ENCODE results near the gene FBL. TPM values are rescaled to one million over a fixed set of nuclear protein-coding genes. Genes with fewer than 3 reads are reported as not detected.

FBL gene
- polyA plus RNA-seq, 1 of the 3 experiments (the other 2 are of a cell fraction): 371 TPM

GRCh38 chr19:39795001-39795400 lies 51.2 kb downstream of the FBL start:
- TF ChIP-seq REST (IDR thresholded peaks at IDR 0.05; ENCODE audit: low read depth, low read length) (no peak), MAX (IDR thresholded peaks at IDR 0.05; ENCODE audit: low read depth) (no peak), EP300 (IDR thresholded peaks at IDR 0.05; ENCODE audit: borderline replicate concordance in 1 of 2, low read depth in 1 of 2, low read length in 1 of 2) (no peak), RCOR1 (IDR thresholded peaks at IDR 0.05; ENCODE audit: low read length) (no peak)
- no peak overlapping the region for H2AFZ ChIP-seq (ENCODE audit: low read depth)
- no peaks in the 10 kb centered on the region for H3K9me2 ChIP-seq
- ChIA-PET POLR2A (no interaction called here), CTCF (interaction anchor here (1.4 to 6.5 kb wide), 3 partner anchors 11 to 65 kb away, joined by 3 to 143 read pairs (median 6); partner anchors contain the start of gene FBL)
- no peak overlapping the region for H3K4me3 ChIP-seq (ENCODE audit: low read depth in 2 of 2, low read length in 1 of 2)
- no peak overlapping the region for H3K27ac ChIP-seq (ENCODE audit: low read depth in 2 of 2, low read length in 1 of 2)
- H3F3A ChIP-seq (replicated peaks; ENCODE audit: insufficient read depth): no peaks in the 10 kb centered on the region
- no peaks in the 10 kb centered on the region for H3K36me3 ChIP-seq (replicated peaks in 1 of 2; ENCODE audit: control insufficient read depth in 1 of 2, insufficient read depth in 2 of 2, low read length in 1 of 2)
- H3K9ac ChIP-seq: no peak overlapping the region
- no peaks in the 10 kb centered on the region for H3K79me2 ChIP-seq (ENCODE audit: insufficient read depth)
- no peaks in the 10 kb centered on the region for H3K4me1 ChIP-seq (ENCODE audit: control insufficient read depth in 1 of 2, insufficient read depth in 2 of 2, low read depth in 1 of 2, low read length in 1 of 2)
- no peak overlapping the region for H3K4me2 ChIP-seq
- H4K20me1 ChIP-seq (ENCODE audit: insufficient read depth): no peaks in the 10 kb centered on the region
- 26% methylated on average over 5 of the region's 5 CpGs for WGBS (ENCODE audit: low lambda C conversion rate)
- DNase-seq: no peak
- H3K27me3 ChIP-seq (ENCODE audit: insufficient read depth): peaks cover 25% of the 10 kb centered on the region; the same call in 1 of the 2 replicates
- H3K9me3 ChIP-seq: no peaks in the 10 kb centered on the region

- Histone ChIP-seq H3K36me3 (replicated peaks in 1 of 2; ENCODE audit: control insufficient read depth in 1 of 2, insufficient read depth in 2 of 2, low read length in 1 of 2) (no peaks in the 10 kb centered on the region), H3K9me2 (no peaks in the 10 kb centered on the region), H4K20me1 (ENCODE audit: insufficient read depth) (no peaks in the 10 kb centered on the region), H3K9ac (no peak overlapping the region), H3K27me3 (ENCODE audit: insufficient read depth) (peaks cover 25% of the 10 kb centered on the region; the same call in 1 of the 2 replicates), H3K4me1 (ENCODE audit: control insufficient read depth in 1 of 2, insufficient read depth in 2 of 2, low read depth in 1 of 2, low read length in 1 of 2) (no peaks in the 10 kb centered on the region), H3K4me3 (ENCODE audit: low read depth in 2 of 2, low read length in 1 of 2) (peak overlapping the region; percentile 54 to 65), H3K79me2 (ENCODE audit: insufficient read depth) (no peaks in the 10 kb centered on the region), H3F3A (replicated peaks; ENCODE audit: insufficient read depth) (no peaks in the 10 kb centered on the region), H3K27ac (ENCODE audit: low read depth in 2 of 2, low read length in 1 of 2) (no peak overlapping the region), H2AFZ (ENCODE audit: low read depth) (peak overlapping the region; percentile 90), H3K9me3 (no peaks in the 10 kb centered on the region), H3K4me2 (peak overlapping the region; percentile 75; the same call in 1 of the 2 replicates)
- ChIA-PET POLR2A (interaction anchor here (0.6 kb wide), 1 partner anchor 41 kb away, joined by 3 read pairs; the partner anchor contains the start of gene DYRK1B), CTCF (interaction anchor here (0.7 to 6.5 kb wide), 25 partner anchors 9 to 317 kb away, joined by 3 to 143 read pairs (median 6); partner anchors contain the start of genes DYRK1B, FBL, PSMC4 and ZNF546)
- peak; percentile 80 for DNase-seq
- WGBS (ENCODE audit: low lambda C conversion rate): under 1% methylated on average over 16 of the region's 17 CpGs
- no peak for TF ChIP-seq GABPA (IDR thresholded peaks at IDR 0.05; ENCODE audit: low read depth)
- TF ChIP-seq YY1 (IDR thresholded peaks at IDR 0.05; ENCODE audit: low read depth): no peak
- no peak for TF ChIP-seq NFIC (IDR thresholded peaks at IDR 0.05; ENCODE audit: borderline replicate concordance)
- no peak for TF ChIP-seq USF2 (IDR thresholded peaks at IDR 0.05; ENCODE audit: borderline replicate concordance, low read depth, low read length)
- peak; percentile 44; the same call in 1 of the 2 replicates for TF ChIP-seq MXI1 (IDR thresholded peaks at IDR 0.05; ENCODE audit: low read depth, low read length)
- TF ChIP-seq RAD21 (IDR thresholded peaks at IDR 0.05; ENCODE audit: low read length): peak; percentile 87
- peak; percentile 86 for TF ChIP-seq PBX3 (IDR thresholded peaks at IDR 0.05)
- peak; percentile 85 for TF ChIP-seq SMC3 (IDR thresholded peaks at IDR 0.05; ENCODE audit: low read depth, low read length)
- TF ChIP-seq CTCF (IDR thresholded peaks at IDR 0.05): peak; percentile 94
- TF ChIP-seq MAX (IDR thresholded peaks at IDR 0.05; ENCODE audit: low read depth): 0 out of 2 replicates have a peak, but pooled peaks have one; percentile 18
- no peak for TF ChIP-seq FOXJ3 (CRISPR knock-in tag; IDR thresholded peaks at IDR 0.05)
Measured at GRCh38 chr19:39792999-39793546, 53.1 kb downstream of the FBL start.
